LNCaP clone FGC (cell line): ENCODE results near the gene BCKDHA.
"Not testable (repeated sequence)": the region's sequence is repeated elsewhere in the genome, so short reads cannot be mapped to it uniquely, and the experiment has no call there.

Experiments used
- DNase-seq: peaks from one replicate; pipeline ENCODE4 v3.0.0-alpha.2; 2011; ENCODE audit warnings: low read depth
- H3K4me3 ChIP-seq: 2 replicates; pipeline ENCODE4 v1.5.1; 2011; ENCODE audit warnings: mild to moderate bottlenecking, low read depth, low read length, control low read depth
- CTCF ChIP-seq: IDR thresholded peaks from 2 replicates; pipeline ENCODE4 v1.5.1; 2012; ENCODE audit warnings: mild to moderate bottlenecking; ENCODE audit not compliant: control insufficient read depth, insufficient read depth; ENCODE audit errors: extremely low read depth

The BCKDHA gene

GRCh38 chr19:41376998-41377365, 20.6 kb upstream of the BCKDHA start:
- TF ChIP-seq CTCF: no peak
- no peak for DNase-seq
- H3K4me3 ChIP-seq: no peak overlapping the region

- DNase-seq: no peak
- TF ChIP-seq CTCF: no peak
- H3K4me3 ChIP-seq: no peak overlapping the region
These were observed 19.5 kb upstream of the BCKDHA start for GRCh38 chr19:41377977-41378709.

GRCh38 chr19:41381536-41381935, 16.1 kb upstream of the BCKDHA start:
- H3K4me3 ChIP-seq, DNase-seq: not testable (repeated sequence)

- no peak for DNase-seq
- no peak overlapping the region for H3K4me3 ChIP-seq
- no peak for TF ChIP-seq CTCF
These were observed 13.3 kb upstream of the BCKDHA start for GRCh38 chr19:41384351-41384750.

GRCh38 chr19:41386442-41386841, 11.2 kb upstream of the BCKDHA start:
- no peak for TF ChIP-seq CTCF
- no peak overlapping the region for H3K4me3 ChIP-seq
- DNase-seq: no peak

GRCh38 chr19:41391618-41392017, 6.0 kb upstream of the BCKDHA start:
- no peak for DNase-seq
- no peak overlapping the region for H3K4me3 ChIP-seq
- no peak for TF ChIP-seq CTCF

GRCh38 chr19:41392775-41393174, 4.8 kb upstream of the BCKDHA start:
- no peak overlapping the region for H3K4me3 ChIP-seq
- TF ChIP-seq CTCF: no peak
- no peak for DNase-seq
